Fibroblast of skin of abdomen (primary cell): ENCODE measurements around the gene MYORG.

ENCODE experiments used
- DNase-seq: peaks from one replicate; pipeline ENCODE4 v3.0.0-alpha.2; 2013

Gene MYORG

DNA sequence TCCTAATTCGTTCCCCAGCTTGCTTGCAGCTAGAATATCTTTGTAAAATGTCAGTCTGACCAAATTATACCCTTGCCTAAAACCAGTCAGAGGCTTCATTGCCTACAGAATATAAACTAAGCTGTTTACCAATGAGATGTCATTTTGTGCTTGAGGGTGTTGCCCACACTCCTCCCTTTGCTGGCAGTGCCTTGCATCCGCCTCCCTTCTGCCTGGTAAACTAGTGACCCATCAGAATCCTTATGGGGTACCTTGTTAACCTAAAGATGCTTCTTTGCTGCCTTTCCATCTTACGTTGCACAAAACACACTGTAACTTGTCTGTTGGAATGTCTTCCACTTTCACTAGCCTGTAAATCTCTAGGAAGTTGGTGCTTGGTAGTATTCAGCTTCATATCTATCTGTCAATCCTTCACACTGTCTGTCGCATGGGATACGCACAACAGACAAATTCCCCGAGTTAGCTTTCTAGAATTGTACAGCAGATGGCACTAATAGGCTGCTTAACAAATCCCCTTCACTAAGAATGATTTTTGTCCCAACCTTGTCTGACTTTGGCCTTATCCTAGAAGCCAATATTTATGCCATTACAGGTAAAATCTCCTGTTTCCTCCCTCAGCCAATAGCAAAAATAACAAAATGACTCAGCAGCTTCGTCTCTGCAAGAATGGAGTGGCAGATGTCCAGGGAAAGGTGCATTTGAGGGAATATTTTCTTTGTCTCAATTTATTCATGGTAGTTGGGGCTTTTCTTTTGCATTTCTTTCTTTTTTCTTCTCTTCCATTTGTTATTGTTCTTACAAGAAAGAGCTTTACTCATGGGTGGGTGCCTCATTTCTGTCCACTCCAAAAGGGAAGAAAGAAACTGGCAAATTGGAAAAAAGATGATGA, 44.4 kb downstream of the MYORG start:
- peak; percentile 39 for DNase-seq

DNA sequence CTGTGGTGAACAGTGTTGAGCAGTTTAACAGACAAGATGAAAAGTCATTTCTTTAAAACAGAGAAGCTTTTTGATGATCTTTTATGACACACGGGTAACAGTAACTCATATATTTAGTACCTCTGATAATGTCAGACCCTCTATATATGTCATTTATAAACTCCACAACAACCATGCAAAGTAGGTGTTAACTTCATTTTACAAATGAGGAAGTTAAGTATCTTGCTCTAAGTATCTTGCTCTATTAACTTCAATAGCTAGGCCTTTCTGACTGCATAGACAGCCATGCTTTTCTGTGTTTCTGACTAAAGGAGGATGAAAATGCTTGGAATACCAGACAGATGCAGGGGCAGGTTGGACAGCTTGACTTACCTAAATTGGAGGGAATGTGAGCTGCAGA, 45.5 kb downstream of the MYORG start:
- DNase-seq, result no peak

DNA sequence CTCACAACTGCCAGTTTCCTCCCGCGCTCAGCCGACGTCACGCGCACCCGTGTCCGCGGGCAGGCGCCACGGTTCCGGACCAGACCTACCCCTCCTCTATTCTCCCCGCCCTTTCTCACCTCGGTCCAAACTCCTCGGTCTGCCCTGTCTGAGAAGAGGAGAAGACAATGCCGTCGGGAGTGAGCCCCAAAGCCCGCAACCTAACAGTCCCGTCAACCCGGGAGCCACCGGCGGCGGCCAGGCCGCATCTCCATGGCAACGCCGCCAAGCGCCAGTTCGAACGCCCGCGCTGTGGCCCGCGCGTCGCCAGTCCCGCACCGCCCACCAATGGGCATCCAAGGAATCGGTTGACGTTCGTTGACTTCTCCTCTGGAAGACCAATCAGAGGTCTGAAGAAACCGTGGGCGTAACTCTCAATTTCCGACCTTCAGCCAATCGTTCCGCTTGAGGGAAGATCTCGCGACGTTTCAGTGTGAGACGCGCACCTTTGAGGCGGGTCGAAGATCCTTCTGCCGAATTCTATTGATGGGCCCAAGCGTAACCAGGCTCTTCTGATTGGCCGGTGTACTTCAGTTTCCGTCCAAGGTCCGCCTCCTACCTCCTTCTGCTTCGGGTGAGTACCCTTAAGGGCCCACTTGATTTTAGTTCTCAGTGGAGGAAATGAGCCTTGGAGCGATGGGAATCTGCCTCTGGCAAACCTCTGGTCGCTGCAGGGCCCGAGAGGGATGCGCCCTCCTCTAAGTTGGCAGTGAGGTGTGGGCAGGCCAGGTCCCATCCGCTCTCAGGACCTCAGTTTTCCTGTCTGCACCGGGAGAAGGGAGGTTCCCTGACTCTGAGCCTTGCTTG, 47.5 kb downstream of the MYORG start, which contains the start of the genes KIF24 and NUDT2:
Gene KIF24, minus strand, starts transcription at position 282 of the 846 bp plus-strand sequence. CDS start 17,922 bp downstream, outside the sequence.
Gene NUDT2, plus strand, starts transcription at position 583 of the 846 bp plus-strand sequence. CDS start 9,471 bp downstream, outside the sequence.
- peak; percentile 100 for DNase-seq

DNA sequence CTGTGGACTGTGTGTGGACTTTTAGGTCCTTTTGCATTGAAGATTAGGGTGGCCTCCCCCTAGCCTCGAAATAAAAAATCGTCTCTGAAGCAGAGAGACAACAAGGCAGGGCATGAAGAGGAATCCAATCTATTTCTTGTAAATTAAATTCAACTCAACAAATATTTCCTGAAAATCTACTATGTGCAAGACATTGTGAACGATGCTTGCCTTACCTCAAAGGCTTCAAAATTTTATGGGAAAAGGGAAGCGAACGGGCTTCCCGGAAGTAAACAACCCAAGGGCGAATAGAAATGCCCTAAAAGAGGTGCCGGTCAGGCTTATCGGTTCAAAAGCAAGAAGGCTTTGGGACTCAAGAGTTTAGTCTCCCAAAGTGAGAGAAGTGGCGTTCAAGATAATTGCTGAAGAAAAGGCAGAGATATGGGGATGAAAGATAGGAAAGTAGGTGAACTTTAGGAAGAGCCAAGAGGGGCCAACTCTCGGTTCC, 48.2 kb downstream of the MYORG start:
- no peak for DNase-seq

DNA sequence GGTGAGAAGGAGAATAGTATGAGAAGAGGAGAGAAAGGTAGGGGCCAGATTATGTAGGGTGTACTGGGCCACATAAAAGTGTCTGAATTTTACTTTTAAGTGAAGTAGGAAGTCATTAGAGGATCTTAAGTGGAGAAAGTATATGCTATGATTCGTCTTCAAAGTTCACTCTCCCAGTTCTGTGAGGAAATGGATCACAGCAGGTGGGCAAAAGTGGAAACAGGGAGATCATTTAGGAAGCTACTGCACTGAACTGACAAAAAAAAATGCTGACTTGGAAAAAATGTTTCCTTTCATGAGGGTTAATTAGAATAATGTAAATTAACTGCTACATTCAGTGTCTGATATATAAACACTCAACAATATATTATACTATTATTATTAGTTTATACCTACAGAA, 50.0 kb downstream of the MYORG start:
- DNase-seq, result no peak

DNA sequence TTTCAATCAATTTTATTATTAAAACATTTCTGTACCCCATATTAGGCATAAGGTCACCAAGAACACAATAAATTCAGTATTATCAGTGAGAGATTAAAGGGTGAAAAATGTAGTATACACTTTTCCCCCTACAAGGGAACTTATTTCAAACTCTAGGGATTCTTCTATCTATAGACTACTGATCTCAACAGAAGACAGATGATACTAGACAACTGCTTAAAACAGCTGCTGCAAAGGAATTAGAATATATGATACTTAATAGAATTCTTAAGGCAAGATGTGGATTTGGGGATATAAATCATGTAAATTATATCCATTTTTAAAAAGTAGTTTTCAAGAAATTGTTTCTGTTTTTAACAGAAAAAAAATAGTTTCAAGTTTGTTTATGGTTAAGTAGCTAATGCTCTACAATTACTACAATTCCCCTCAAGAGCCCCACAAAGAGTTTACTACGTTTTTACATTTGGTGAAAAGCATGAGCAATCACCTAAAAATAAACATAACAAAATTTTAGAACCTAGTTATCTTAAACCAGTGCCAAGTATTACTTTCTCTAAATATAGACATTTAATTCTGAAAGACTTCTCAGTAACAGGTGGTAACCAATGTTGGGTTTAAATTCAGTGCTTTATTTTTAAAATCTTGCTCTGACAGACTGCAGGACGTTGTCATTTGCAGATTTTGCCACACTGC, 53.7 kb downstream of the MYORG start:
- no peak for DNase-seq

DNA sequence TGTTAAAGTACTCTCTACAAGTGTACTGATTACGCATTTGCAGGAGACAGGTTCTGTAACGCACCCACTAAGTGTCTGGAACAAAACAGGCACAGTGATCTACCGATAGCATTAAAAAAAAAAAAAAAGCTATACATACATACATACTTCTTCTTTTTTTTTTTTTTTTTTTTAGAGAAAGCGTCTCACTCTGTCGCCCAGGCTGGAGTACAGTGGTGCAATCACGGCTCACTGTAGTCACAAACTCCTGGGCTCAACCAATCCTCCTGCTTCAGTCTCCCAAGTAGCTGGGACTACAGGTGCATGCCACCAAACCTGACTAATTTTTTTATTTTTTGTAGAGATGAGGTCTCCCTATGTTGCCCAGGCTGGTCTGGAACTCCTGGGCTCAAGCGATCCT, 55.2 kb downstream of the MYORG start:
- no peak for DNase-seq

DNA sequence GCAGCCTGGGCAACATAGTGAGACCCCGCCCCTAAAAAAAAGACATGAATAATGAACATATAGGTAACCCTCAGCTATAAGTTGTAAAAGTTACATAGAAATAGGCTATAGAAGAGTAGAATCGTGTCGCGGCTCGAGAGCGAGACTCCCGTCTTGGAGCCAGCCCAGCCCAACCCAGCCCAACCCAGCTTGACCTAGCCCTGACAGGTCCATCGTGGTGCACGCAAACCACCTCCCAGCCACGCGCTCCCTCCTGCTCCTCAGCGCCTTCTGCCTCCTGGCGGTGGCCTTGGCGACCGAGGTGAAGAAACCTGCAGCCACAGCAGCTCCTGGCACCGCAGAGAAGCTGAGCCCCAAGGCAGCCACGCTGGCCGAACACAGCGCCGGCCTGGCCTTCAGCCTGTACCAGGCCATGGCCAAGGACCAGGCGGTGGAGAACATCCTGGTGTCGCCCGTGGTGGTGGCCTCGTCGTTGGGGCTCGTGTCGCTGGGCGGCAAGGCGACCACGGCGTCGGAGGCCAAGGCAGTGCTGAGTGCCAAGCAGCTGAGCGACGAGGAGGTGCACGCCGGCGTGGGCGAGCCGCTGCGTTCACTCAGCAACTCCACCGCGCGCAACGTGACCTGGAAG, 58.4 kb downstream of the MYORG start:
- no peak for DNase-seq

DNA sequence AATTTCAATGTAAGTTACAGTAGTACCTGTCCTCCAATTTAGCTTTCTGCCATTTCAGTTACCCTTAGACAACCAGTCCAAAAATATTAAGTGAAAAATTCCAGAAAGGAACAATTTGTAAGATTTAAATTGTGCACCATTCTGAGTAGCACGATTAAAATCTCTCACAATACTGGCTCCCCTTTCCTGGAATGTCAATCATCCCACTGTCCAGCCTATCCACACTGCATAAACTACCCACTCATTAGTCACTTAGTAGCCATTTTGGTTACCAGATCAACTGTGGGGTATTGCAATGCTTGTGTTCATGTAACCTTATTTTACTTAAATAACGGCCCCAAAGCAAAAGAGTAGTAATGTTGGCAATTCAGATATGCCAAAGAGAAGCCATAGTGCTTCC, 59.3 kb downstream of the MYORG start:
- no peak for DNase-seq
